ENCODE data around the gene DENND6B.

- TF ChIP-seq CTCF (IDR thresholded peaks at IDR 0.05) (no peak), EZH2 (IDR thresholded peaks at IDR 0.05; ENCODE audit: borderline replicate concordance, insufficient read depth, low read depth, low read length, poor library complexity, severe bottlenecking) (no peak)
These were observed 37.5 kb downstream of the DENND6B start for GRCh38 chr22:50289151-50289941.
